Thoracic aorta (tissue), 2 donors: ENCODE measurements around the gene BTBD16. TPM values are rescaled to one million over a fixed set of nuclear protein-coding genes. Genes with fewer than 3 reads are reported as not detected.

Source experiments
- ATAC-seq: fragments of 150-250 bp; one replicate; pipeline ENCODE4 v1.8.0; 2017; ENCODE audit warnings: low read depth; ENCODE audit not compliant: insufficient number of reproducible peaks, low FRiP score
- DNase-seq: peaks from one replicate; pipeline ENCODE4 v3.0.0-alpha.2; 2020; ENCODE audit warnings: low spot score
- H3K27ac ChIP-seq, 2 donors: fragments of 200-600 bp; sonication (generic); 1 replicate in 1 of 2; 2 replicates in 1 of 2; pipeline ENCODE4 v1.5.1; 2016; ENCODE audit warnings: mild to moderate bottlenecking in 2 of 2, moderate library complexity in 2 of 2
- H3K27me3 ChIP-seq: fragments of 200-600 bp; sonication (generic); replicated peaks from 2 replicates; pipeline ENCODE4 v1.6.0; 2016; ENCODE audit warnings: mild to moderate bottlenecking; ENCODE audit not compliant: insufficient read depth
- H3K36me3 ChIP-seq: fragments of 200-600 bp; sonication (generic); one replicate; pipeline ENCODE4 v1.5.1; 2016
- H3K4me1 ChIP-seq, 2 donors: fragments of 200-600 bp; sonication (generic); 1 replicate in 1 of 2; 2 replicates in 1 of 2; pipeline versions ENCODE4 v1.5.1 to v1.6.0; 2016; ENCODE audit warnings: low read depth in 2 of 2, mild to moderate bottlenecking in 1 of 2; ENCODE audit not compliant: control insufficient read depth in 1 of 2
- H3K4me3 ChIP-seq: fragments of 200-600 bp; sonication (generic); 2 replicates; pipeline ENCODE4 v1.5.1; 2016; ENCODE audit warnings: mild to moderate bottlenecking
- H3K9me3 ChIP-seq: fragments of 200-600 bp; sonication (generic); 2 replicates; pipeline ENCODE4 v1.5.1; 2016
- total RNA-seq, 2 donors: library from RNA; depleted of rRNA; stranded (reverse); fragments of >200 nt; gene quantifications; one replicate each; pipeline versions ENCODE4 v1.1.0 to v1.2.3, GENCODE V29; 2016
- TF ChIP-seq, protein P1 (sequence below): fragments of 200-600 bp; sonication (generic); IDR thresholded peaks from one replicate; pipeline ENCODE4 v1.5.1; 2019; ENCODE audit warnings: antibody characterized with exemption

The BTBD16 gene
- total RNA-seq, 2 donors from 2014 or later: not detected

DNA sequence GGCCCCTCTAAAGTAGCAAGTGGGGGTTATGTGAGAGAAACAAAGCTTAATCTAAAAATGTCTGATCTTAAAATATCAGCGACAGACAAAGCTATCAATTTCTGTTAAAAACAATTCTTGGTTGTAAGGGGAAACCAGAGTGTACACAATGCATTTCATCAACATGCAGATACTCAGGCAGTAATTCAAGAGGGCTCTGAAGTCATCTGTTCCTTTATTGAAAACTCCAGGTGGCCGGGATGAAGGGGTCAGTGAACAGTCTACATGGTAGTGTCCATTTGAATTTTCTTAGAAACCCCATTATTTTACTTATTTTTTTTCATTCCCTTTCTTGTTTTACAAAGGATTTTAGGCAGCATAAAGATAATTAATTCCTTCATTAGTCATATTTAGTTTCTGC lies 36.7 kb upstream of the BTBD16 start:
- ATAC-seq (no peak), DNase-seq (no peak)
- H3K36me3 ChIP-seq: peaks cover 24% of the 10 kb centered on the region
- TF ChIP-seq, protein P1, sequence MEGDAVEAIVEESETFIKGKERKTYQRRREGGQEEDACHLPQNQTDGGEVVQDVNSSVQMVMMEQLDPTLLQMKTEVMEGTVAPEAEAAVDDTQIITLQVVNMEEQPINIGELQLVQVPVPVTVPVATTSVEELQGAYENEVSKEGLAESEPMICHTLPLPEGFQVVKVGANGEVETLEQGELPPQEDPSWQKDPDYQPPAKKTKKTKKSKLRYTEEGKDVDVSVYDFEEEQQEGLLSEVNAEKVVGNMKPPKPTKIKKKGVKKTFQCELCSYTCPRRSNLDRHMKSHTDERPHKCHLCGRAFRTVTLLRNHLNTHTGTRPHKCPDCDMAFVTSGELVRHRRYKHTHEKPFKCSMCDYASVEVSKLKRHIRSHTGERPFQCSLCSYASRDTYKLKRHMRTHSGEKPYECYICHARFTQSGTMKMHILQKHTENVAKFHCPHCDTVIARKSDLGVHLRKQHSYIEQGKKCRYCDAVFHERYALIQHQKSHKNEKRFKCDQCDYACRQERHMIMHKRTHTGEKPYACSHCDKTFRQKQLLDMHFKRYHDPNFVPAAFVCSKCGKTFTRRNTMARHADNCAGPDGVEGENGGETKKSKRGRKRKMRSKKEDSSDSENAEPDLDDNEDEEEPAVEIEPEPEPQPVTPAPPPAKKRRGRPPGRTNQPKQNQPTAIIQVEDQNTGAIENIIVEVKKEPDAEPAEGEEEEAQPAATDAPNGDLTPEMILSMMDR: no peak
- H3K9me3 ChIP-seq: no peaks in the 10 kb centered on the region
- H3K4me1 ChIP-seq: no peaks in the 10 kb centered on the region
- H3K4me3 ChIP-seq: no peak overlapping the region
- no peak overlapping the region for H3K27ac ChIP-seq
- no peaks in the 10 kb centered on the region for H3K27me3 ChIP-seq

DNA sequence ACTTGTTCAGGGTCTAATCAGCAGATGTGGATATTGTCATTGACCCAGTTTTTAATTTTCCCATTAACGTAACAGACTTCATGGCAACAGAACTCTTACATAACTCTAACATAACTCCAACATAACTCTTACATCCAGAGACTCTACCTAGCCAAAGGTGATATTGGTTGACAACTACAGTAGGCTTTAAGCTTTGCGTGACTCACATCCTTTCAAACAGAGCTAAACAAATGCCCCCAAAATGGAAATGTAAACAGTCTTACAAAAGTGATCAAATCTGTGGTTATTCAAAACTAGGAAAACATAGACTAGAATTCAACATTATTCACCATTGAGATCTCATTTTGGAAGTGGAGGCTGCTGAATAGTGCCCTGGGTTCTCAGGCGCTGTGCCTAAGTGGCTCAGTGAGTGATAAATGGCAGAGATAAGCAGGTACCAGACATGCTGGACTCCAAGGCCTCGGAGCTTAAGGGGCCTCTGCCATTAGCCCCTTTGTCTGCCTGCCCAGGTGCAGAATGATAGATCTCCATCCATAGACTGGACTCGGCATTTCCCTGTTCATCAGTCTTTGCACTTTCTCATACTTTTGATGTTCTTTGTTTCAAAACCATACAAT lies 34.3 kb upstream of the BTBD16 start:
- no peak overlapping the region for H3K27ac ChIP-seq
- no peaks in the 10 kb centered on the region for H3K27me3 ChIP-seq
- H3K9me3 ChIP-seq: no peaks in the 10 kb centered on the region
- peaks cover 34% of the 10 kb centered on the region for H3K36me3 ChIP-seq
- no peaks in the 10 kb centered on the region for H3K4me1 ChIP-seq
- ATAC-seq: no peak
- TF ChIP-seq, protein P1: no peak
- no peak for DNase-seq
- H3K4me3 ChIP-seq: no peak overlapping the region

DNA sequence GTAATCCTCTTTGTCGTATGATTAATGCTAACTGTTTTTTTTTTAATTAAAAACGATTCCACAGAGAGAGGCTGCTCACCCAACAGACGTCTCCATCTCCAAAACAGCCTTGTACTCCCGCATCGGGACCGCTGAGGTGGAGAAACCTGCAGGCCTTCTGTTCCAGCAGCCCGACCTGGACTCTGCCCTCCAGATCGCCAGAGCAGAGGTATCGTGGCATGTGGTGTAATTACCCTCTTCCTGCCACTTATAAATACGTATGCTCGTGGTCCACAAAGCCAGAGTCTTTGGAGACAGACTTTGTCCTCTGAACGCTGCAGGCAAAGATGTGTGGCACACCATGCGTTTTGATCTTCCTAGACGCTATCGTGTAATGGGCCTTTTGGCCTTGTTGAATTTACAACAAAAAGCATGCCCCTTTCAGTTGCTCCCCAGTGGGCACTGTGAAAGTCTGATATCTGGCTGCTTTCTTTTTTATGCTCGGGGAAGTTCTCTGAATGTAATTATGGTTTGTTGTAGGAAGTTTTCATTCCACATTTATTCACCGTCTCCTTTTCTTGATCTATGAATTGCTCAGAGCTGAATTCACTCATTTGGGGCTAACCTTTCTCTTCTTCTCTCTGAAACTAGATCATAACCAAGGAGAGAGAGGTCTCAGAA lies 33.6 kb upstream of the BTBD16 start:
- H3K36me3 ChIP-seq: peaks cover 38% of the 10 kb centered on the region
- H3K27me3 ChIP-seq: no peaks in the 10 kb centered on the region
- no peak overlapping the region for H3K4me3 ChIP-seq
- no peak overlapping the region for H3K27ac ChIP-seq
- TF ChIP-seq, protein P1: no peak
- DNase-seq: no peak
- no peak for ATAC-seq
- no peaks in the 10 kb centered on the region for H3K4me1 ChIP-seq
- H3K9me3 ChIP-seq: no peaks in the 10 kb centered on the region

DNA sequence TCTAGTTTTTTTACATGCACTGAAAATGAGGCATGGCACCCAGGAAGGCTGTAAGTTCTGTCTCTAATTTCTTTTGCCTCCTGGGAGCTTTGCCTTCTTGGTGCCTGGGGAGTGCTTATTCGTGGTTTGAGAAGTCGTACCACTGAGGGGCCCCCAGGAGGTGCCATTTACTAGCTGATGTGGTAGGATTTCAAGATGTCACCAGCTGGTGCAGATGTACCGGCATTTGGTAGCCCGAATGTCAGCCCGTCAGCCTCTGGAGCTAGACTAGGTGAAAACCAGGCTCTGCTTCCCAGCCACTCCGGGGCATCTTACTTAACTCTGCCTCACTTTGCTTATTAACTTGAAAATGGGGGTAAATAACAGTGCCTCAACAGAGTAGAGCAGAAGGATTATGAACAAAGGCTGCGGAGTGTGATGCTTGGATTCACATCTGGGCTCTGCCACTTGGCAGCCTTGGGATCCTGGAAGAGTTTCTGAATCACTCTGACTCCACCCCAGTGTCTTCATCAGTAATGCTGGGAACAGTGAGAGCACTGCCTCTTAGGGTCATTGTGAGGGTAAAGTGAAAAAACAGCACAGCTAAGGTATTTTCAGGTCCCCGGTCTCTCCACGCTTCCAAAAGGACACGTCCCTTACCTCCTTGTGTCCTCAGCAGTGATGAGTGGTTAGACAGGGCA lies 31.4 kb upstream of the BTBD16 start:
- H3K4me3 ChIP-seq: no peak overlapping the region
- DNase-seq (no peak), ATAC-seq (no peak)
- H3K27me3 ChIP-seq: no peaks in the 10 kb centered on the region
- TF ChIP-seq, protein P1: no peak
- peaks cover 38% of the 10 kb centered on the region for H3K36me3 ChIP-seq
- H3K9me3 ChIP-seq: no peaks in the 10 kb centered on the region
- no peak overlapping the region for H3K27ac ChIP-seq
- H3K4me1 ChIP-seq: no peaks in the 10 kb centered on the region

DNA sequence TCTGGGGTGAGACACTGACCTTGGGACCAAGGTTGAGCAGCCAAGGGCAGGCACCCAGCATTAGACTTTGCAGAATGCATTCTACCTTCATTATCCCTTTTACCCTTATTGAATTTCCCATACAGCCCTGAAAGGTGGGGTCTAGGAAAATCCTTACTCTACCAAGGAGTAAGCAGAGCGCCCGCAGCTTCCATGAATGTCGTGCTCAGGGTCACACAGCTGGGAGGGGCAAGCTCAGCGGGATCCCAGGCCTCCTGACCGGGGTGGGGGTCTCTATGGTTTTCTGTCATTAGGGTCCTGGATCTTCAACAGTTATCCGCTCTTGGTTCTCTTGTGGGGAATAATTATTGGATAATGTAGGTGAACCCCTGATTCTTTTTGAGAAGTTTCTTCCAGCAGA lies 30.7 kb upstream of the BTBD16 start:
- H3K4me1 ChIP-seq: no peaks in the 10 kb centered on the region
- H3K9me3 ChIP-seq: no peaks in the 10 kb centered on the region
- H3K36me3 ChIP-seq: peaks cover 38% of the 10 kb centered on the region
- DNase-seq (no peak), ATAC-seq (no peak)
- H3K27ac ChIP-seq: no peak overlapping the region
- no peaks in the 10 kb centered on the region for H3K27me3 ChIP-seq
- no peak overlapping the region for H3K4me3 ChIP-seq
- TF ChIP-seq, protein P1: no peak
